ENCODE results near the gene ZNF304.
A peak's percentile ranks its signal among the peaks of the same experiment; 100 is the strongest.
"Not testable (repeated sequence)": the region's sequence is repeated elsewhere in the genome, so short reads cannot be mapped to it uniquely, and the experiment has no call there.

Gene ZNF304

DNA sequence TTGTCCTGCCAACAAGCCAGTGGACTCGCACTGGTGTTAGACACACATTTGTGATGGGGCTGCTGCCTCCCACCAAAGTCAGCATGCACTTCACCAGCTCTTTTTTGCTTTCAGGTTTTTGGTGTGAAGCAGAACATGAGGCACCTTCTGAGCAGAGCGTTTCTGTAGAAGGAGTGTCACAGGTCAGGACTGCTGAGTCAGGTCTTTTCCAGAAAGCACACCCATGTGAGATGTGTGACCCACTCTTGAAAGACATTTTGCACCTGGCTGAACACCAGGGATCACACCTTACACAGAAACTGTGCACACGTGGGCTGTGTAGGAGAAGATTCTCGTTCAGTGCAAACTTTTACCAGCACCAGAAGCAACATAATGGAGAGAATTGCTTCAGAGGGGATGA is 4.8 kb downstream of the ZNF304 start:
- no peak for DNase-seq
- in situ Hi-C loops (cut with HindIII; ENCODE audit: low pct_ligation_motif_present, low pct_unique_long_range_greater_than_20kb, low sequenced_read_pairs): no loop called here

DNA sequence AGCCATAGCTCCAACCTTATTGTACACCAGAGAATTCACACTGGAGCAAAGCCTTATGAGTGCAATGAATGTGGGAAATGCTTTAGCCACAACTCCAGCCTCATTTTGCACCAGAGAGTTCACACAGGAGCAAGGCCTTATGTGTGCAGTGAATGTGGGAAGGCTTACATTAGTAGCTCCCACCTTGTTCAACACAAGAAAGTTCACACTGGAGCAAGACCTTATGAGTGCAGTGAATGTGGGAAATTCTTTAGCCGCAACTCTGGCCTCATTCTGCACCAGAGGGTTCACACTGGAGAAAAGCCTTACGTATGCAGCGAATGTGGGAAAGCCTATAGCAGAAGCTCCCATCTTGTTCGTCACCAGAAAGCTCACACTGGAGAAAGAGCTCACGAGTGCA is 6.3 kb downstream of the ZNF304 start:
- DNase-seq: no peak
- in situ Hi-C loops (cut with HindIII; ENCODE audit: low pct_ligation_motif_present, low pct_unique_long_range_greater_than_20kb, low sequenced_read_pairs): no loop called here

DNA sequence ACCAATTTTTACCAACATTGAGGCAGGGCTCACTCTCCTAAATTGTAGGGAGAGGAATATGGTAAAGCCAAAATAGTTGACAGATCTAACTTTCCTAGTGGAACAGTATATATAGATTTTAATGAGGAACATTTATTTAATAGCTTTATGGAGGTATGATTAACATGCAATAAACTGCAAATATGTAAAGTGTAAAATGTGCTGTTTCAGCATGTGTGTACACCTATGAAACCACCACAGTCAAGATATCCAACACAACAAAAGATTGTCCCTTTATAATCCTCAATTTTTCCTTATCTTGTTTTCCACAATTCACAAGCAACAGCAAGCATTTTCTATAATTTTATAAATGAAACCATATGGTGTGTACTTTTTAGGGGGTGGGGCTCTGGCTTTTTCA is 8.2 kb downstream of the ZNF304 start:
- no peak for DNase-seq
- in situ Hi-C loops (cut with HindIII; ENCODE audit: low pct_ligation_motif_present, low pct_unique_long_range_greater_than_20kb, low sequenced_read_pairs): no loop called here

DNA sequence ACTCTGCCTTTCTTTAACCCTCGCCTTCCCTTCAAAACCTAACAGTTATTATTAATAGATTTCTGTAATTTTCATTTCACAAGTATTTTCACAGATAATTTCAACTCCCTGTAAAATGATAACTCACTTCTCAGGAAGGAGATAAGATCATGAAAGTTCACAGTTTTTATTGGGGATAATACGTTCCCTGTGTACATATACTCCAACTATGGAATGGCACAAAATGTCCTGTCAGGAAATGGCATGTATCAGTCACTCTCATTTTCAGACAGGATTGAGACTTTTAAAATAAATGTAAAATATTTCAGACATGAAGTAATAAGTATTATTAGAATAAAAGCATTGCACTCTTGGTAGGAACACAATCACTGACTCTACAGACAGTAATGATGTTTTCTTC is 11.3 kb downstream of the ZNF304 start:
- in situ Hi-C loops (cut with HindIII; ENCODE audit: low pct_ligation_motif_present, low pct_unique_long_range_greater_than_20kb, low sequenced_read_pairs): no loop called here
- DNase-seq: no peak

DNA sequence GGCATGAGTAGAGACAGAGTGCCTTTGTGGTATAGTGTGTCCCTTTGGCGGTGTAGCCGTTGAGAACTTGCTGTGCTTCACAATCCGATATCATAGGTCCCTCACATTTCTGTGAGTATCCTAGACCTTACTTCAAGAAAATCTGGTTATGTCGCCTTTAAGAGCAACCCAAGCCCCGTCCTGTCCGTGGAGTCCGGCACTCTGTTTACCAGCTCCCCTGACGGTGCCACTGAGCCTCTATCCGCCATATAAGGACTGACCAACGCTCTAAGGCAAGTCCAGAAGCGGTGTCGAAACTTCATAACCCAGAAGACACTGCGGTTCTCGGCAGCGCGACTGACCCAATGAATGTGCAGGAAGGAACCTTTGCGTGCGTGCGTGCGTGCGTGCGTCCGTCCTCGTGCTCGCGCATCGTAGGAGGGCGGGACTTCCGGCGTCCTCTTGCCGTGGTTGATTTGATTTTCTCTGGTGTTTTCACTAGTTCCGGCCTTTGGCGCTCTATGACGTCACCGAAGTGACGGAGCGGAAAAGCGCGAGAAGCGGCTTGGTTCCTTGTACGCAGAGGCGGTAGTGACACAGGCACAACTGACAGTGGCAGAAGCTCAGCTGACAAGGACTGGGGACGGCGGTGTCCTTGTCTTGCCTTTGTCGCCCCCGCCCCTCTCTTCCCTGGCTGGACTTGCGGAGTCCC is 12.1 kb downstream of the ZNF304 start, which contains the start of the genes TRAPPC2B and ZNF547:
TRAPPC2B (plus strand) TSS at position 555 of the 691 bp plus-strand sequence. CDS start 1,283 bp downstream, outside the sequence.
ZNF547 (plus strand) TSS at position 555 of the 691 bp plus-strand sequence. CDS start 5,005 bp downstream, outside the sequence.
- in situ Hi-C loops (cut with HindIII; ENCODE audit: low pct_ligation_motif_present, low pct_unique_long_range_greater_than_20kb, low sequenced_read_pairs): no loop called here
- DNase-seq: peak; percentile 97

DNA sequence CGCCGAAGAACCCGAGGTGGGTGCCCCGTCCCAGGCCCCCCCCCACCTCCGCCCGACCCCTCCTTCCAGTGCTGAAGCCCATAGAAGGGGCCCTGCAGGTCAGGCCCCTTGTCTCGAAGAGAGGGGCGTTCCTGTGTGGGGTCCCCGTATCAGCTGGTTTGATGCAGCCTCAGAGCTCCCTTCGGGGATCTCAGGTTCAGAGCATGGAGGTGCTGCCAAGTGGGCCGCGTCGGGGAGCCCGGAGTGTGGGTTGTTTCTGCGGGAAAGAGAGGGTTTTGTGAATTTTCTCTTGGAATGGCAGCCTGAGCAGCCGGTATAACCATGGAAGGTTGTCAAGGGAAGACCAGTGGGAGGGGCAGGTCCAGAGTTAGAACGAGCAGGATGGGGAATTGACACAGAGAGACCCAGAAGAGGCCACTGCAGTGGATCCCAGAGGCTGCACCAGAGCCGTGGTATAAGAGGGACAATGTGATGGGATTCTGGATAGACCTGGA is 12.7 kb downstream of the ZNF304 start:
- in situ Hi-C loops (cut with HindIII; ENCODE audit: low pct_ligation_motif_present, low pct_unique_long_range_greater_than_20kb, low sequenced_read_pairs): no loop called here
- no peak for DNase-seq

DNA sequence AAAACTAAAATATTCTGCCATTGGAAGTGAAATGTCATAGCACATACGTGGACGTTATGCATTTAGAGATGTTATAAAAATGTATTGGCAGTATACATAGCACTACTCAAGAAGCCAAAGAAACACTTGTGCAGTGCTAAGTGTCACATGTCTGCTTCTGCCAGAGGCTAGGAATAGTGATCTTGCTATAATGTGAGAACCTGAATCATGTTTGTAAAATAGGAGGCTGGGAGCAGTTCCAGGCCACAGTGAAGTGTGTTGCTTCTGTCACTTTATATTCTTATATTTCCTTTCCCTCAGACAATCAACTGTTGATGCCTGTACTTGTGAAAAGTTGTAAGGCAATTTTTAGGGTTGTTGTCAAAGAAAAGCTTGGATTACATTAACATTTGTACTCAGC is 15.7 kb downstream of the ZNF304 start:
- no peak for DNase-seq
- in situ Hi-C loops (cut with HindIII; ENCODE audit: low pct_ligation_motif_present, low pct_unique_long_range_greater_than_20kb, low sequenced_read_pairs): no loop called here

DNA sequence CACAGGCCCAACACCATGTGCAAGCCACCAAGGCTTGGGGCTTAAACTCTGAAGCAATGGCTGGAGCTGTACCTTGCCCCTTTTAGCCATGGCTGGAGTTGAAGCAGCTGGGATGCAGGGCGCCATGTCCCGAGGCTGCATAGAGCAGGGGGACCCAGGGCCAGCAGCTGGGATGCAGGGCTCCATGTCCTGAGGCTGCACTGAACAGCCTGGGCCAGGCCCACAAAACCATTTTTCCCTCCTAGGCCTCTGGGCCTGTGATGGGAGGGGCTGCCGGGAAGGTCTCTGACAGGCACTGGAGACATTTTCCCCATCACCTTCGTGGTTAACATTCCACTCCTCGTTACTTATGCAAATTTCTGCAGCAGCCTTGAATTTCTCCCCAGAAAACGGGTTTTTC is 23.1 kb downstream of the ZNF304 start:
- in situ Hi-C loops (cut with HindIII; ENCODE audit: low pct_ligation_motif_present, low pct_unique_long_range_greater_than_20kb, low sequenced_read_pairs): no loop called here
- DNase-seq: no peak

DNA sequence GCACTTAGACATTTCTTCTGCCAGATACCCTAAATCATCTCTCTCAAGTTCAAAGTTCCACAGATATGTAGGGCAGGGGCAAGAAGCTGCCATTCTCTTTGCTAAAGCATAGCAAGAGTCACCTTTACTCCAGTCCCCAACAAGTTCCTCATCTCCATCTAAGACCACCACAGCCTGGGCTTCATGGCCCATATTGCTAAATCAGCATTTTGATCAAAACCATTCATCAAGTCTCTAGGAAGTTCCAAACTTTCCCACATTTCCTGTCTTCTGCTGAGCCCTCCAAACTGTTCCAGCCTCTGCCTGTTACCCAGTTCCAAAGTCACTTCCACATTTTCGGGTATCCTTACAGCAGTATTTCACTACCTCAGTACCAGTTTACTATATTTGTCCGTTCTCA is 23.6 kb downstream of the ZNF304 start:
- DNase-seq; in situ Hi-C loops (cut with HindIII; ENCODE audit: low pct_ligation_motif_present, low pct_unique_long_range_greater_than_20kb, low sequenced_read_pairs): not testable (repeated sequence)

DNA sequence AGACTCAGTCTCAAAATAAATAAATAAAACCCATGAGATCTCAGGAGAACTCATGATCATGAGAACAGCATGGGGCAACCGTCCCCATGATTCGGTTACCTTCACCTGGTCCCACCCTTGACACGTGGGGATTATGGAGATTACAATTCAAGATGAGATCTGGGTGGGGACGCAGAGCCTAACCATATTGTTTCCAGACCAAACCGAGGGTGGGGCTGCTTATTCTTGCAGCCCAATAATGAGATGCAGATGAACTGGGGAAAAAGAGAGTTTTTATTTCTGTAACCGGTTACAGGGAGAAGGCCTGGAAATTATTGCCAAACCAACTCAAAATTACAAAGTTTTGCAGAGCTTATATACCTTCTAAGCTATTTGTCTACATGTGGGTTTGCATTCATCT is 25.1 kb downstream of the ZNF304 start:
- no peak for DNase-seq
- in situ Hi-C loops (cut with HindIII; ENCODE audit: low pct_ligation_motif_present, low pct_unique_long_range_greater_than_20kb, low sequenced_read_pairs): no loop called here

DNA sequence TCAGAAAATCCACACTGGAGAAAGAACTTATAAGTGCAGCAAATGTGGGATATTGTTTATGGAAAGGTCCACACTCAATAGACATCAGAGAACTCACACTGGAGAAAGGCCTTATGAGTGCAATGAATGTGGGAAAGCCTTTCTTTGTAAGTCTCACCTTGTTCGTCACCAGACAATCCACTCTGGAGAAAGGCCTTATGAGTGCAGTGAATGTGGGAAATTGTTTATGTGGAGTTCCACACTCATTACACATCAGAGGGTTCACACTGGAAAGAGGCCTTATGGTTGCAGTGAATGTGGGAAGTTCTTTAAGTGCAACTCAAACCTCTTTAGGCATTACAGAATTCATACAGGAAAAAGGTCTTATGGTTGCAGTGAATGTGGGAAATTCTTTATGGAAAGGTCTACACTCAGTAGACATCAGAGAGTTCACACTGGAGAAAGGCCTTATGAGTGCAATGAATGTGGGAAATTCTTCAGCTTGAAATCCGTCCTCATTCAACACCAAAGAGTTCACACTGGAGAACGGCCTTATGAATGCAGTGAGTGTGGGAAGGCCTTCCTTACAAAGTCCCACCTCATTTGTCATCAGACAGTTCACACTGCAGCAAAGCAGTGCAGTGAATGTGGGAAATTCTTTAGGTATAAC is 26.6 kb downstream of the ZNF304 start:
- DNase-seq: no peak
- in situ Hi-C loops (cut with HindIII; ENCODE audit: low pct_ligation_motif_present, low pct_unique_long_range_greater_than_20kb, low sequenced_read_pairs): no loop called here

DNA sequence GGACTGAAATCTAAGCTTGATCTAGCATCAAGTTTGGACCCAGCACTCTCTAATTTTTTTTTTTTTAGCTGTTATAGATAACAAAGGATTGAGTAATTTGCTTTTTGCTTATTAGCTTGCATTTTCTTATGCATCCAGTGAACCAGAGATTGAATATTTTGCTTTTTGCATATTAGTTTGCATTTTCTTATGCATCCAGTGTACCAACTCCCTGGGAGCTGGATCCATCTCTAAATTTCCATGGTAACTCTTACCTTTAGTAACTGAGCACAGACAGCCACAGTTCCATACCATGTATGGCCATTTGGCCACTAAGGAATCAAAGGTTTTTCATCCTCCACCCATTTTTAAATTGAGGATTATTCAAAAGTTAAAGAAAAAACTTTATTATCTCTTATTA is 29.9 kb downstream of the ZNF304 start:
- in situ Hi-C loops (cut with HindIII; ENCODE audit: low pct_ligation_motif_present, low pct_unique_long_range_greater_than_20kb, low sequenced_read_pairs): no loop called here
- no peak for DNase-seq

DNA sequence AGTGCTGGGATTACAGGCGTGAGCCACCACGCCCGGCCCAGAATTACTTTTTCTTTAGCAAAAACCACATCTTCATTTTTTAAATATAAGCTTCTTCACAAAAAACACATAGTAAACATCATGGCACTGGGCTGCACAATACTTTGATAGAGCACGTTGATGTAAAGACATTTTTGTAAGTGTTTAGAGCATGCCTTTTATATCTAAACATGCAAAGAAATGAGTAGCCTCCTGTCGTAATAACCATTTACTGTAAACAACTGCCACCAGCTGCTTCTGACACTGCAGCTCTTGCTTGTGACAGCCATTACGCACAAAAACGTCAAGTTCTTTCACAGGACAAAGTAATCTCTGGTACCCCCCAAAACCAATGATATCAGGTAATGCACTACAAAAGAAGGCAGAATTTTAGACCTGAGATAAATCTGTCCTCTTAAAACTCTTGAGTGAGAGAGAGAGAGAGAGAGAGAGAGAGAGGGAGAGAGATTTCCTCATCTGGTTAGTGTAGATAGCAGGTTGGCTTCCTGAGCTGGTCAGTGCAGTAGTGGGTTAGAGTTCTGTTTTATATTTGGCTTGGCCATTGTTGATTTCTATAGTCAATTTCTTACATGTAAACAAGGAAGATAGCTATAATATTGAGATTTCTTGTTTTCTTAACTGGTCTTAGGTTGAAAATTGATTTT is 31.9 kb downstream of the ZNF304 start:
- in situ Hi-C loops (cut with HindIII; ENCODE audit: low pct_ligation_motif_present, low pct_unique_long_range_greater_than_20kb, low sequenced_read_pairs): no loop called here
- no peak for DNase-seq

DNA sequence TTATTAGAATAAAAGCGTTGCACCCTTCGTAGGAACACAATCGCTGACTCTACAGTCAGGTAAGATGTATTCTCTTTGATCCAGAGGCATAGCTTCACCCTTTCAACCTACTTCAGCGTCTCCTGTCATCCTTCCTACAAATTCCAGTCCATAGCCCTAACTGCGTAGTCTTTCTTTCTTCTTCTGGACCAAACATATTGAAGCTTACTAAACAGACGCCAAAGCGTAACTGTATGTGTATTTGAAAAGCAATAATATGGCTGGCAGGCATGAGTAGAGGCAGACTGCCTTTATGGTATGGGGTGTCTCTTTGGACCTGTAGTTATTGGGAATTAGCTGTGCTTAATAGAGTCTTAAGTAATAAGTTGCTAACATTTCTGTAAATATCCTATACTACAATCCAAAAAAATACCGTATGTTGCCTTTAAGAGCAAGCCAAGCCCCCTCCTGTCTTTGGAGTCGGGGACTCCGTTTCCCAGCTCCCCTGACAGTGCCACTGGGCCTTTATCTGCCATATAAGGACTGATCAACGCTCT is 38.2 kb downstream of the ZNF304 start:
- in situ Hi-C loops (cut with HindIII; ENCODE audit: low pct_ligation_motif_present, low pct_unique_long_range_greater_than_20kb, low sequenced_read_pairs): no loop called here
- DNase-seq: no peak

GRCh38 chr19:57389730-57390598 is 38.9 kb downstream of the ZNF304 start, which contains the start of gene ZNF548:
Gene ZNF548 (plus strand): TSS chr19:57389854. CDS start chr19:57390100, 246 bp downstream.
- in situ Hi-C loops (cut with HindIII; ENCODE audit: low pct_ligation_motif_present, low pct_unique_long_range_greater_than_20kb, low sequenced_read_pairs): no loop called here
- DNase-seq: peak; percentile 96

- DNase-seq: no peak
- in situ Hi-C loops (cut with HindIII; ENCODE audit: low pct_ligation_motif_present, low pct_unique_long_range_greater_than_20kb, low sequenced_read_pairs): no loop called here
Measured at GRCh38 chr19:57395710-57396109, 44.6 kb downstream of the ZNF304 start.

DNA sequence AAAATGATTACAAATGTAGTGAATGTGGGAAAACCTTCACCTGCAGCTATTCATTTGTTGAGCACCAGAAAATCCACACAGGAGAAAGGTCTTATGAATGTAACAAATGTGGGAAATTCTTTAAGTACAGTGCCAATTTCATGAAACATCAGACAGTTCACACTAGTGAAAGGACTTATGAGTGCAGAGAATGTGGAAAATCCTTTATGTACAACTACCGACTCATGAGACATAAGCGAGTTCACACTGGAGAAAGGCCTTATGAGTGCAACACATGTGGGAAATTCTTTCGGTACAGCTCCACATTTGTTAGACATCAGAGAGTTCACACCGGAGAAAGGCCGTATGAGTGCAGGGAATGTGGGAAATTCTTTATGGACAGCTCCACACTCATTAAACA is 47.8 kb downstream of the ZNF304 start:
- in situ Hi-C loops (cut with HindIII; ENCODE audit: low pct_ligation_motif_present, low pct_unique_long_range_greater_than_20kb, low sequenced_read_pairs): no loop called here

More for the DNA sequence above, 47.8 kb downstream of the ZNF304 start:
- no peak for DNase-seq
